ENCODE results near the gene NOP9. TPM values are rescaled to one million over a fixed set of nuclear protein-coding genes. Genes with fewer than 3 reads are reported as not detected.
A peak's percentile ranks its signal among the peaks of the same experiment; 100 is the strongest.

The NOP9 gene
- total RNA-seq, 1 donor from 2014 or later, result 23.5 TPM

- Histone ChIP-seq H3K4me2 (ENCODE audit: low read length) (no peak overlapping the region), H3K9ac (ENCODE audit: low read length) (no peak overlapping the region), H3K27ac (ENCODE audit: low read depth, low read length) (no peak overlapping the region), H3K27me3 (ENCODE audit: insufficient read depth, low read length) (no peaks in the 10 kb centered on the region), H3K4me3 (ENCODE audit: insufficient read depth, low read depth, low read length) (no peak overlapping the region), H3K79me2 (ENCODE audit: insufficient read depth, low read length) (no peaks in the 10 kb centered on the region), H4K20me1 (ENCODE audit: insufficient read depth, low read length) (no peaks in the 10 kb centered on the region), H3K9me3 (ENCODE audit: insufficient read depth, low read depth, low read length) (no peaks in the 10 kb centered on the region), H3K36me3 (ENCODE audit: insufficient read depth, low read length) (peaks cover 11% of the 10 kb centered on the region), H3K4me1 (ENCODE audit: insufficient read depth, low read length) (no peaks in the 10 kb centered on the region), H2AFZ (ENCODE audit: low read depth, low read length) (no peak overlapping the region)
- H3K36me3 Mint-ChIP-seq (ENCODE audit: low read depth, unreplicated experiment), result peaks cover 2% of the 10 kb centered on the region
- no peaks in the 10 kb centered on the region for H3K27me3 Mint-ChIP-seq (ENCODE audit: low read depth, unreplicated experiment)
- H3K4me3 Mint-ChIP-seq (ENCODE audit: unreplicated experiment), result peak overlapping the region; percentile 22
- no peaks in the 10 kb centered on the region for H3K9me3 Mint-ChIP-seq (ENCODE audit: unreplicated experiment)
- FAIRE-seq (no peak), DNase-seq (ENCODE audit: low read depth) (no peak)
- no peak overlapping the region for H3K27ac Mint-ChIP-seq (ENCODE audit: unreplicated experiment)
- TF ChIP-seq EZH2 (IDR thresholded peaks at IDR 0.05; ENCODE audit: insufficient read depth, low read length), result no peak
- H3K4me1 Mint-ChIP-seq (ENCODE audit: low read depth, unreplicated experiment), result no peaks in the 10 kb centered on the region
These were observed 8.9 kb upstream of the NOP9 start for GRCh38 chr14:24290746-24291145.

GRCh38 chr14:24291446-24292117 lies 8.1 kb upstream of the NOP9 start:
- Histone ChIP-seq H3K4me1 (ENCODE audit: insufficient read depth, low read length) (peaks cover 3% of the 10 kb centered on the region), H3K4me3 (ENCODE audit: insufficient read depth, low read depth, low read length) (no peak overlapping the region), H3K27ac (ENCODE audit: low read depth, low read length) (no peak overlapping the region), H3K9me3 (ENCODE audit: insufficient read depth, low read depth, low read length) (no peaks in the 10 kb centered on the region), H3K9ac (ENCODE audit: low read length) (no peak overlapping the region), H3K4me2 (ENCODE audit: low read length) (no peak overlapping the region), H3K79me2 (ENCODE audit: insufficient read depth, low read length) (no peaks in the 10 kb centered on the region), H4K20me1 (ENCODE audit: insufficient read depth, low read length) (no peaks in the 10 kb centered on the region), H3K36me3 (ENCODE audit: insufficient read depth, low read length) (peaks cover 14% of the 10 kb centered on the region), H3K27me3 (ENCODE audit: insufficient read depth, low read length) (no peaks in the 10 kb centered on the region), H2AFZ (ENCODE audit: low read depth, low read length) (no peak overlapping the region)
- Mint-ChIP-seq H3K27me3 (ENCODE audit: low read depth, unreplicated experiment) (no peaks in the 10 kb centered on the region), H3K4me1 (ENCODE audit: low read depth, unreplicated experiment) (peaks cover 5% of the 10 kb centered on the region), H3K4me3 (ENCODE audit: unreplicated experiment) (no peak overlapping the region), H3K9me3 (ENCODE audit: unreplicated experiment) (no peaks in the 10 kb centered on the region), H3K36me3 (ENCODE audit: low read depth, unreplicated experiment) (peaks cover 4% of the 10 kb centered on the region), H3K27ac (ENCODE audit: unreplicated experiment) (no peak overlapping the region)
- DNase-seq (ENCODE audit: low read depth), result no peak
- TF ChIP-seq, protein P1, sequence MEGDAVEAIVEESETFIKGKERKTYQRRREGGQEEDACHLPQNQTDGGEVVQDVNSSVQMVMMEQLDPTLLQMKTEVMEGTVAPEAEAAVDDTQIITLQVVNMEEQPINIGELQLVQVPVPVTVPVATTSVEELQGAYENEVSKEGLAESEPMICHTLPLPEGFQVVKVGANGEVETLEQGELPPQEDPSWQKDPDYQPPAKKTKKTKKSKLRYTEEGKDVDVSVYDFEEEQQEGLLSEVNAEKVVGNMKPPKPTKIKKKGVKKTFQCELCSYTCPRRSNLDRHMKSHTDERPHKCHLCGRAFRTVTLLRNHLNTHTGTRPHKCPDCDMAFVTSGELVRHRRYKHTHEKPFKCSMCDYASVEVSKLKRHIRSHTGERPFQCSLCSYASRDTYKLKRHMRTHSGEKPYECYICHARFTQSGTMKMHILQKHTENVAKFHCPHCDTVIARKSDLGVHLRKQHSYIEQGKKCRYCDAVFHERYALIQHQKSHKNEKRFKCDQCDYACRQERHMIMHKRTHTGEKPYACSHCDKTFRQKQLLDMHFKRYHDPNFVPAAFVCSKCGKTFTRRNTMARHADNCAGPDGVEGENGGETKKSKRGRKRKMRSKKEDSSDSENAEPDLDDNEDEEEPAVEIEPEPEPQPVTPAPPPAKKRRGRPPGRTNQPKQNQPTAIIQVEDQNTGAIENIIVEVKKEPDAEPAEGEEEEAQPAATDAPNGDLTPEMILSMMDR (IDR thresholded peaks at IDR 0.05; ENCODE audit: insufficient read depth, low read depth, low read length), result no peak
- no peak for TF ChIP-seq EZH2 (IDR thresholded peaks at IDR 0.05; ENCODE audit: insufficient read depth, low read length)
- no peak for FAIRE-seq

- Histone ChIP-seq H3K36me3 (ENCODE audit: insufficient read depth, low read length) (peaks cover 14% of the 10 kb centered on the region), H3K9me3 (ENCODE audit: insufficient read depth, low read depth, low read length) (no peaks in the 10 kb centered on the region), H3K9ac (ENCODE audit: low read length) (no peak overlapping the region), H3K27ac (ENCODE audit: low read depth, low read length) (no peak overlapping the region), H3K4me1 (ENCODE audit: insufficient read depth, low read length) (peaks cover 5% of the 10 kb centered on the region), H3K4me2 (ENCODE audit: low read length) (no peak overlapping the region), H3K27me3 (ENCODE audit: insufficient read depth, low read length) (no peaks in the 10 kb centered on the region), H4K20me1 (ENCODE audit: insufficient read depth, low read length) (no peaks in the 10 kb centered on the region), H3K4me3 (ENCODE audit: insufficient read depth, low read depth, low read length) (no peak overlapping the region), H2AFZ (ENCODE audit: low read depth, low read length) (no peak overlapping the region), H3K79me2 (ENCODE audit: insufficient read depth, low read length) (no peaks in the 10 kb centered on the region)
- FAIRE-seq, result no peak
- no peak for DNase-seq (ENCODE audit: low read depth)
- Mint-ChIP-seq H3K9me3 (ENCODE audit: unreplicated experiment) (no peaks in the 10 kb centered on the region), H3K4me1 (ENCODE audit: low read depth, unreplicated experiment) (peaks cover 11% of the 10 kb centered on the region), H3K27ac (ENCODE audit: unreplicated experiment) (no peak overlapping the region), H3K4me3 (ENCODE audit: unreplicated experiment) (no peak overlapping the region), H3K27me3 (ENCODE audit: low read depth, unreplicated experiment) (no peaks in the 10 kb centered on the region), H3K36me3 (ENCODE audit: low read depth, unreplicated experiment) (peaks cover 6% of the 10 kb centered on the region)
- no peak for TF ChIP-seq EZH2 (IDR thresholded peaks at IDR 0.05; ENCODE audit: insufficient read depth, low read length)
These were observed 7.4 kb upstream of the NOP9 start for GRCh38 chr14:24292118-24292807.

Data from astrocyte (in vitro differentiated cells and primary cell).